GM12878 (cell line): ENCODE data around the gene PCSK5. TPM values are rescaled to one million over a fixed set of nuclear protein-coding genes. Genes with fewer than 3 reads are reported as not detected.
"Not testable (repeated sequence)": the region's sequence is repeated elsewhere in the genome, so short reads cannot be mapped to it uniquely, and the experiment has no call there.

Source experiments
- ATAC-seq: fragments of 200-7000 bp; cut with Tn5 transposase; 3 replicates; pipeline ENCODE4 v1.9.1; 2020; ENCODE audit warnings: mild to moderate bottlenecking, moderate library complexity
- BruUV-seq: library from RNA; stranded (reverse); fragments of 400-500 nt; replicated peaks from 2 replicates; lab custom pipeline; 2021; lab: Mats Ljungman, UMichigan
- CTCF ChIA-PET: fragments of 300-600 bp; sonication (Branson Sonifier 250); formaldehyde crosslinking; extraction: SDS; loops from one replicate; lab custom pipeline; 2021; ENCODE audit warnings: inconsistent platforms; lab: Yijun Ruan, JAX
- POLR2A ChIA-PET: fragments of 350-600 bp; formaldehyde crosslinking; extraction: SDS; loops from one replicate; lab custom pipeline; 2021; ENCODE audit warnings: inconsistent platforms; lab: Charles Lee
- RAD21 ChIA-PET: fragments of 300-600 bp; sonication (Branson Sonifier 250); formaldehyde crosslinking; loops from one replicate; lab custom pipeline; 2023; ENCODE audit warnings: antibody characterized with exemption; ENCODE audit not compliant: unreplicated experiment; lab: Charles Lee
- SMC1A ChIA-PET: fragments of 300-600 bp; sonication (Branson Sonifier 250); formaldehyde crosslinking; loops from one replicate; lab custom pipeline; 2023; ENCODE audit not compliant: unreplicated experiment, uncharacterized antibody; lab: Charles Lee
- DNase-seq: peaks from one replicate; pipeline ENCODE4 v3.0.0-alpha.2; 2011; ENCODE audit warnings: low read depth, low spot score
- FAIRE-seq: peaks from 3 replicates; lab custom pipeline; 2011; peaks lifted over from hg19 to GRCh38; lab: Jason Lieb, UNC
- H2AFZ ChIP-seq: 2 replicates; pipeline ENCODE4 v1.6.0; 2011; ENCODE audit warnings: low read depth, low read length, control low read depth; ENCODE audit not compliant: control insufficient read depth
- H3K27ac ChIP-seq: 2 replicates; pipeline ENCODE4 v1.5.1; 2011; ENCODE audit warnings: control low read depth; ENCODE audit not compliant: control insufficient read depth, insufficient read depth
- H3K27me3 ChIP-seq, 2 experiments: replicated peaks in 1 of 2; 2 replicates each; pipeline versions ENCODE4 v1.6.0 to v1.6.1; 2011; ENCODE audit warnings: low read length in 1 of 2; ENCODE audit not compliant: control insufficient read depth in 2 of 2, insufficient read depth in 2 of 2
- H3K36me3 ChIP-seq, 2 experiments: 2 replicates each; pipeline ENCODE4 v1.5.1; 2011; ENCODE audit warnings: low read length in 1 of 2; ENCODE audit not compliant: control insufficient read depth in 2 of 2, insufficient read depth in 2 of 2
- H3K4me1 ChIP-seq: 2 replicates; pipeline ENCODE4 v1.6.1; 2011; ENCODE audit warnings: mild to moderate bottlenecking, low read length, moderate library complexity, mixed read lengths; ENCODE audit not compliant: control insufficient read depth, insufficient read depth
- H3K4me2 ChIP-seq: 2 replicates; pipeline ENCODE4 v1.6.0; 2011; ENCODE audit warnings: control low read depth; ENCODE audit not compliant: control insufficient read depth, insufficient read depth
- H3K4me3 ChIP-seq: fragments of 200-600 bp; sonication (generic); 2 replicates; pipeline ENCODE4 v1.5.1; 2016
- H3K79me2 ChIP-seq: 2 replicates; pipeline ENCODE4 v1.6.0; 2011; ENCODE audit warnings: low read length; ENCODE audit not compliant: control insufficient read depth, insufficient read depth
- H3K9ac ChIP-seq: 2 replicates; pipeline ENCODE4 v1.8.0; 2011; ENCODE audit warnings: low read length, control low read depth, mixed read lengths; ENCODE audit not compliant: control insufficient read depth, insufficient read depth
- H3K9me3 ChIP-seq: replicated peaks from 3 replicates; pipeline ENCODE4 v1.5.1; 2011; ENCODE audit warnings: mild to moderate bottlenecking, low read length; ENCODE audit not compliant: control insufficient read depth, insufficient read depth
- H4K20me1 ChIP-seq: 2 replicates; pipeline ENCODE4 v1.6.0; 2011; ENCODE audit not compliant: control insufficient read depth, insufficient read depth
- ASH2L ChIP-seq: fragments of 300-600, 200-600 bp; sonication (generic); IDR thresholded peaks from 2 replicates; pipeline ENCODE4 v1.6.1; 2017; ENCODE audit warnings: low read depth, mild to moderate bottlenecking, borderline replicate concordance
- BCL11A ChIP-seq: IDR thresholded peaks from 2 replicates; pipeline ENCODE4 v1.6.1; 2011; ENCODE audit warnings: low read depth, low read length
- CREB1 ChIP-seq: IDR thresholded peaks from 2 replicates; pipeline ENCODE4 v1.6.1; 2012; ENCODE audit warnings: low read depth, mild to moderate bottlenecking, inconsistent platforms
- NBN ChIP-seq: fragments of 450-650 bp; IDR thresholded peaks from 2 replicates; pipeline ENCODE4 v1.6.1; 2016
- SIN3A ChIP-seq: IDR thresholded peaks from 2 replicates; pipeline ENCODE4 v1.6.1; 2012; ENCODE audit warnings: low read depth, low read length, improper control_type of control experiment
- STAT1 ChIP-seq: fragments of 450-650 bp; conservative IDR thresholded peaks from 2 replicates; pipeline ENCODE4 v1.6.1; 2014; ENCODE audit warnings: antibody characterized with exemption, mild to moderate bottlenecking
- WGBS: methylation state at CpG from one replicate; pipeline ENCODE4 v1.1.6; 2016; ENCODE audit warnings: low lambda C conversion rate; ENCODE audit not compliant: insufficient replicate concordance, insufficient coverage; ENCODE audit errors: missing lambda C conversion rate; 5-methylcytosine and 5-hydroxymethylcytosine counted together
- in situ Hi-C: fragments of 300-500 bp; cut with MboI; formaldehyde crosslinking; loops from 9 replicates; pipeline ENCODE4 v1.14.3; 2018; ENCODE audit warnings: mixed read lengths
- intact Hi-C: fragments of 100-400 bp; cut with micrococcal nuclease; formaldehyde crosslinking; loops from one replicate; pipeline ENCODE4 v1.14.2; 2022; ENCODE audit not compliant: unreplicated experiment
- polyA plus RNA-seq, 11 experiments: library from polyadenylated mRNA; depleted of rRNA in 4 of 11; unstranded in 6 of 11; stranded (reverse) in 5 of 11; fragments of >200 nt; fragmentation: Nextera tagmentation in 4 of 11; fragmentation: Illumina TruSeq in 1 of 11; extraction: Ambion mirVana in 4 of 11; extraction: Trizol in 1 of 11; gene quantifications; 1 replicate in 1 of 11; 2 replicates in 10 of 11; pipeline versions ENCODE4 v1.2.1 to v1.2.3, GENCODE V29; 2011 to 2016; ENCODE audit warnings: inconsistent platforms in 2 of 11, missing spikeins in 2 of 11, low read depth in 1 of 11
- total RNA-seq, 4 experiments: library from RNA; depleted of rRNA in 3 of 4; stranded (reverse); fragments of >200 nt in 3 of 4; fragmentation: Illumina TruSeq in 1 of 4; extraction: Trizol in 1 of 4; gene quantifications; 2 replicates each; pipeline versions ENCODE4 v1.2.1 to v1.2.3, GENCODE V29; 2013 to 2021
- TF ChIP-seq, protein P1 (sequence below): fragments of 450-650 bp; IDR thresholded peaks from 2 replicates; pipeline ENCODE4 v1.6.1; 2014; ENCODE audit warnings: mild to moderate bottlenecking

Gene PCSK5
- total and polyA plus RNA-seq, 10 of the 15 experiments (the other 5 are each of a cell fraction or from before 2014, with no cell fraction given): 0.01 to 0.13 (median 0.04) TPM; not detected in 3

DNA sequence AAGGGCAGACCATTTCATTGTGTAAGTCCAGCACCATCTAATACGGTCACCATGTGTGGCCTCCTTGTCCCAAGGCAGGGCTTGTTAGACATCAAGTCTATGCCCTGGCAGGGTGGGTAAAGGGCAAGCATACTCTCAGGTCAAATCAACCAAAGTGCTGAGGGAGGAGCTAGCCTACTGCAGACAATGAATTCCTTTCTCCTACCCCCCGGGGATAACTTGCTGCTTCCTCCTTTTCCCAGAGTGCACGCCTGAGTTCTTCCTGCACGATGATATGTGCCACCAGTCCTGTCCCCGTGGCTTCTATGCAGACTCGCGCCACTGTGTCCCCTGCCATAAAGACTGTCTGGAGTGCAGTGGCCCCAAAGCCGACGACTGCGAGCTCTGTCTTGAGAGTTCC, 432.3 kb downstream of the PCSK5 start:
- WGBS: 58% methylated on average over 10 of the region's 10 CpGs
- H3K79me2 ChIP-seq: no peaks in the 10 kb centered on the region
- H3K4me1 ChIP-seq: no peaks in the 10 kb centered on the region
- FAIRE-seq: no peak
- BruUV-seq: no TSS peak
- H4K20me1 ChIP-seq: no peaks in the 10 kb centered on the region
- no peak for DNase-seq
- RAD21 ChIA-PET: no interaction called here
- H3K9ac ChIP-seq: no peak overlapping the region
- no peaks in the 10 kb centered on the region for H3K36me3 ChIP-seq
- CTCF ChIA-PET: interaction anchor here (1.2 kb wide), 1 partner anchor 15 kb away, joined by 3 read pairs; no protein-coding TSS in a partner anchor
- no peak overlapping the region for H3K4me3 ChIP-seq
- H3K9me3 ChIP-seq: no peaks in the 10 kb centered on the region
- no peak overlapping the region for H3K4me2 ChIP-seq
- no peak for ATAC-seq
- H3K27me3 ChIP-seq: no peaks in the 10 kb centered on the region; a peak in 1 of 4 replicates
- SMC1A ChIA-PET: no interaction called here
- in situ Hi-C loops: no loop called here
- H2AFZ ChIP-seq: no peak overlapping the region
- TF ChIP-seq SIN3A: no peak
- TF ChIP-seq CREB1: no peak
- POLR2A ChIA-PET: no interaction called here
- intact Hi-C loops: no loop called here
- H3K27ac ChIP-seq: no peak overlapping the region

DNA sequence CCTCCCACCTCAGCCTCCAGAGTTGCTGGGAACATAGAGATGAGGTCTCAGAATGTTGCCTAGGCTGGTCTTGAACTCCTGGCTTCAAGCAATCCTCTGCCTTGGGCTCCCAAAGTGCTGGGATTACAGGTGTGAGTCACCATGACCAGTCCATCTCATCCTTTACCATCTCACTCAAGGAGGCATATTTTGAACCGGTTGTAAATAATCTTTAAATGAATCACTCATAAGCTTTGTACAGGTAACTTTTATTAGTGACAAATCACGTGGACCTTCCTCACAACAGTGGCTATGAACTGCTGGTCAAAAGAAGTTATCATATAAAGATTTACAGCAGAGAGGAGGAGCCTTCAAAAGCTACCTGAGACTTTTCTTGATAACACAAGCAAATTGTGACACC, 433.0 kb downstream of the PCSK5 start:
- no peaks in the 10 kb centered on the region for H3K9me3 ChIP-seq
- no peaks in the 10 kb centered on the region for H3K79me2 ChIP-seq
- TF ChIP-seq NBN (no peak), BCL11A (no peak), STAT1 (no peak), ASH2L (no peak)
- TF ChIP-seq, protein P1, sequence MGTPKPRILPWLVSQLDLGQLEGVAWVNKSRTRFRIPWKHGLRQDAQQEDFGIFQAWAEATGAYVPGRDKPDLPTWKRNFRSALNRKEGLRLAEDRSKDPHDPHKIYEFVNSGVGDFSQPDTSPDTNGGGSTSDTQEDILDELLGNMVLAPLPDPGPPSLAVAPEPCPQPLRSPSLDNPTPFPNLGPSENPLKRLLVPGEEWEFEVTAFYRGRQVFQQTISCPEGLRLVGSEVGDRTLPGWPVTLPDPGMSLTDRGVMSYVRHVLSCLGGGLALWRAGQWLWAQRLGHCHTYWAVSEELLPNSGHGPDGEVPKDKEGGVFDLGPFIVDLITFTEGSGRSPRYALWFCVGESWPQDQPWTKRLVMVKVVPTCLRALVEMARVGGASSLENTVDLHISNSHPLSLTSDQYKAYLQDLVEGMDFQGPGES: no peak
- FAIRE-seq: no peak
- no peak overlapping the region for H3K27ac ChIP-seq
- H3K4me2 ChIP-seq: no peak overlapping the region
- POLR2A ChIA-PET: no interaction called here
- WGBS: 3% methylated on average over 2 of the region's 2 CpGs
- no peaks in the 10 kb centered on the region for H3K36me3 ChIP-seq
- intact Hi-C loops (no loop called here), in situ Hi-C loops (no loop called here)
- H3K27me3 ChIP-seq: no peaks in the 10 kb centered on the region; a peak in 1 of 4 replicates
- no peak overlapping the region for H3K4me3 ChIP-seq
- CTCF ChIA-PET: no interaction called here
- RAD21 ChIA-PET: no interaction called here
- BruUV-seq: no TSS peak
- H4K20me1 ChIP-seq: no peaks in the 10 kb centered on the region
- DNase-seq: no peak
- no peak overlapping the region for H3K9ac ChIP-seq
- ATAC-seq: no peak
- no peaks in the 10 kb centered on the region for H3K4me1 ChIP-seq
- SMC1A ChIA-PET: no interaction called here
- no peak overlapping the region for H2AFZ ChIP-seq

DNA sequence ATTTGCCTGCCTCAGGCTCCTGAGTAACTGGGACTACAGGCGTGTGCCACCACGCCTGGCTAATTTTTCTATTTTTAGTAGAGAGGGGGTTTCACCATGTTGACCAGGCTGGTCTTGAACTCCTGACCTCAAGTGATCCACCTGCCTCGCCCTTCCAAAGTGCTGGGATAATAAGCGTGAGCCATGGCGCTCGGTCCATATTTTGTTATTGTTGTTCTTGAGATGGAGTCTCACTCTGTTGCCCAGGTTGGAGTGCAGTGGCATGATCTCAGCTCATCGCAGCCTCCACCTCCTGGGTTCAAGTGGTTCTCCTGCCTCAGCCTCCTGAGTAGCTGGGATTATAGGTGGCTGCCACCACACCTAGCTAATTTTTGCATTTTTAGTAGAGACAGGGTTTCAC, 433.6 kb downstream of the PCSK5 start:
- in situ Hi-C loops, H3K4me3 ChIP-seq, CTCF ChIA-PET, BruUV-seq, POLR2A ChIA-PET, H4K20me1 ChIP-seq, H3K36me3 ChIP-seq, SMC1A ChIA-PET, H3K79me2 ChIP-seq, H2AFZ ChIP-seq, ATAC-seq, RAD21 ChIA-PET, H3K27me3 ChIP-seq, intact Hi-C loops, H3K9ac ChIP-seq, H3K4me1 ChIP-seq, DNase-seq, H3K4me2 ChIP-seq, FAIRE-seq, H3K27ac ChIP-seq, H3K9me3 ChIP-seq: not testable (repeated sequence)
- WGBS: 47% methylated on average over 7 of the region's 7 CpGs
